ENCODE data around the gene PSEN1. TPM values are rescaled to one million over a fixed set of nuclear protein-coding genes. Genes with fewer than 3 reads are reported as not detected.

PSEN1 gene
- total and polyA plus RNA-seq, 2 experiments from 2014 or later: 14.6 to 35.7 TPM

DNA sequence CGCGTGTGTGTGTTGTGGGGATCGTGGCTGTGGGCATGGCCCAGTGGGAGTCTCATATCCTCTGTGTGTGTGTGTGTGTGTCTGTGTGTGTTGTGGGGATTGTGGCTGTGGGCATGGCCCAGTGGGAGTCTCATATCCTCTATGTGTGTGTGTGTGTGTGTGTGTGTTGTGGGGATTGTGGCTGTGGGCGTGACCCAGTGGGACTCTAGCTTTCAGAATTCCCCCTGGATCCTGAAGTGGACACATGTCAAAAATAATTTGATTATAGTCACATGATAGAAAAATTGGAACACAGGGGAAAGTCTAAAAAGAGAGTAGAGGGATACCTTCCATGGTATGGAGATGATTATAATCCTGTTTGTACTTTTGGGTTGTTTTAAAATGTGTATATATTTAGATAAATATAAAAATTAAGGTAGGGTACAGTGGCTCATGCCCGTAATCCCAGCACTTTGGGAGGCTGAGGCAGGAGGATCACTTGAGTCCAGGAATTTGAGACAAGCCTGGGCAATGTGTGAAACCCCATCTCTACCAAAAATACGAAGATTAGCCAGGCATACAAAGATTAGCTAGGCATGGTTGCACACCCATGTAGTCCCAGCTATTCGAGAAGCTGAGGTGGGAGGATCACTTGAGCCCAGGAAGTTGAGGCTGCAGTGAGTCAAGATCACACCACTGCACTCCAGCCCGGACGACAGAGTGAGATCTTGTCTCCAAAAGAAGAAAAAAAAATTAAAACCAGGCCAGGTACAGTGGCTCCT is 112.0 kb downstream of the PSEN1 start:
- Histone ChIP-seq H4K20me1 (replicated peaks; ENCODE audit: insufficient read depth) (no peaks in the 10 kb centered on the region; the same call in 1 of the 2 replicates), H3K4me3 (no peak overlapping the region), H3K27ac (ENCODE audit: low read depth) (no peak overlapping the region; the same call in 1 of the 2 replicates), H3K79me2 (replicated peaks; ENCODE audit: insufficient read depth) (0 out of 2 replicates have a peak, but pooled peaks cover 3% of the 10 kb centered on the region), H3K9me2 (ENCODE audit: insufficient read depth) (no peaks in the 10 kb centered on the region), H3K36me3 (ENCODE audit: insufficient read depth) (no peaks in the 10 kb centered on the region), H3K4me1 (ENCODE audit: insufficient read depth) (peaks cover 11% of the 10 kb centered on the region), H3F3A (replicated peaks; ENCODE audit: low read depth) (0 out of 2 replicates have a peak, but pooled peaks cover 3% of the 10 kb centered on the region), H3K27me3 (ENCODE audit: insufficient read depth) (0 out of 2 replicates have a peak, but pooled peaks cover 6% of the 10 kb centered on the region), H2AFZ (no peak overlapping the region), H3K4me2 (no peak overlapping the region)
- TF ChIP-seq, protein P1, sequence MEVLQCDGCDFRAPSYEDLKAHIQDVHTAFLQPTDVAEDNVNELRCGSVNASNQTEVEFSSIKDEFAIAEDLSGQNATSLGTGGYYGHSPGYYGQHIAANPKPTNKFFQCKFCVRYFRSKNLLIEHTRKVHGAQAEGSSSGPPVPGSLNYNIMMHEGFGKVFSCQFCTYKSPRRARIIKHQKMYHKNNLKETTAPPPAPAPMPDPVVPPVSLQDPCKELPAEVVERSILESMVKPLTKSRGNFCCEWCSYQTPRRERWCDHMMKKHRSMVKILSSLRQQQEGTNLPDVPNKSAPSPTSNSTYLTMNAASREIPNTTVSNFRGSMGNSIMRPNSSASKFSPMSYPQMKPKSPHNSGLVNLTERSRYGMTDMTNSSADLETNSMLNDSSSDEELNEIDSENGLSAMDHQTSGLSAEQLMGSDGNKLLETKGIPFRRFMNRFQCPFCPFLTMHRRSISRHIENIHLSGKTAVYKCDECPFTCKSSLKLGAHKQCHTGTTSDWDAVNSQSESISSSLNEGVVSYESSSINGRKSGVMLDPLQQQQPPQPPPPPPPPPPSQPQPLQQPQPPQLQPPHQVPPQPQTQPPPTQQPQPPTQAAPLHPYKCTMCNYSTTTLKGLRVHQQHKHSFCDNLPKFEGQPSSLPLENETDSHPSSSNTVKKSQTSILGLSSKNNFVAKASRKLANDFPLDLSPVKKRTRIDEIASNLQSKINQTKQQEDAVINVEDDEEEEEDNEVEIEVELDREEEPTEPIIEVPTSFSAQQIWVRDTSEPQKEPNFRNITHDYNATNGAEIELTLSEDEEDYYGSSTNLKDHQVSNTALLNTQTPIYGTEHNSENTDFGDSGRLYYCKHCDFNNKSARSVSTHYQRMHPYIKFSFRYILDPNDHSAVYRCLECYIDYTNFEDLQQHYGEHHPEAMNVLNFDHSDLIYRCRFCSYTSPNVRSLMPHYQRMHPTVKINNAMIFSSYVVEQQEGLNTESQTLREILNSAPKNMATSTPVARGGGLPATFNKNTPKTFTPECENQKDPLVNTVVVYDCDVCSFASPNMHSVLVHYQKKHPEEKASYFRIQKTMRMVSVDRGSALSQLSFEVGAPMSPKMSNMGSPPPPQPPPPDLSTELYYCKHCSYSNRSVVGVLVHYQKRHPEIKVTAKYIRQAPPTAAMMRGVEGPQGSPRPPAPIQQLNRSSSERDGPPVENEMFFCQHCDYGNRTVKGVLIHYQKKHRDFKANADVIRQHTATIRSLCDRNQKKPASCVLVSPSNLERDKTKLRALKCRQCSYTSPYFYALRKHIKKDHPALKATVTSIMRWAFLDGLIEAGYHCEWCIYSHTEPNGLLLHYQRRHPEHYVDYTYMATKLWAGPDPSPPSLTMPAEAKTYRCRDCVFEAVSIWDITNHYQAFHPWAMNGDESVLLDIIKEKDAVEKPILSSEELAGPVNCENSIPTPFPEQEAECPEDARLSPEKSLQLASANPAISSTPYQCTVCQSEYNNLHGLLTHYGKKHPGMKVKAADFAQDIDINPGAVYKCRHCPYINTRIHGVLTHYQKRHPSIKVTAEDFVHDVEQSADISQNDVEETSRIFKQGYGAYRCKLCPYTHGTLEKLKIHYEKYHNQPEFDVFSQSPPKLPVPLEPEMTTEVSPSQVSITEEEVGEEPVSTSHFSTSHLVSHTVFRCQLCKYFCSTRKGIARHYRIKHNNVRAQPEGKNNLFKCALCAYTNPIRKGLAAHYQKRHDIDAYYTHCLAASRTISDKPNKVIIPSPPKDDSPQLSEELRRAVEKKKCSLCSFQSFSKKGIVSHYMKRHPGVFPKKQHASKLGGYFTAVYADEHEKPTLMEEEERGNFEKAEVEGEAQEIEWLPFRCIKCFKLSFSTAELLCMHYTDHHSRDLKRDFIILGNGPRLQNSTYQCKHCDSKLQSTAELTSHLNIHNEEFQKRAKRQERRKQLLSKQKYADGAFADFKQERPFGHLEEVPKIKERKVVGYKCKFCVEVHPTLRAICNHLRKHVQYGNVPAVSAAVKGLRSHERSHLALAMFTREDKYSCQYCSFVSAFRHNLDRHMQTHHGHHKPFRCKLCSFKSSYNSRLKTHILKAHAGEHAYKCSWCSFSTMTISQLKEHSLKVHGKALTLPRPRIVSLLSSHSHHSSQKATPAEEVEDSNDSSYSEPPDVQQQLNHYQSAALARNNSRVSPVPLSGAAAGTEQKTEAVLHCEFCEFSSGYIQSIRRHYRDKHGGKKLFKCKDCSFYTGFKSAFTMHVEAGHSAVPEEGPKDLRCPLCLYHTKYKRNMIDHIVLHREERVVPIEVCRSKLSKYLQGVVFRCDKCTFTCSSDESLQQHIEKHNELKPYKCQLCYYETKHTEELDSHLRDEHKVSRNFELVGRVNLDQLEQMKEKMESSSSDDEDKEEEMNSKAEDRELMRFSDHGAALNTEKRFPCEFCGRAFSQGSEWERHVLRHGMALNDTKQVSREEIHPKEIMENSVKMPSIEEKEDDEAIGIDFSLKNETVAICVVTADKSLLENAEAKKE (CRISPR knock-in tag; IDR thresholded peaks at IDR 0.05): no peak
- TF ChIP-seq POLR2AphosphoS5 (IDR thresholded peaks at IDR 0.05; ENCODE audit: low read depth): no peak
- no peak for TF ChIP-seq ZNF114 (CRISPR knock-in tag; IDR thresholded peaks at IDR 0.05)
- TF ChIP-seq ETS1 (IDR thresholded peaks at IDR 0.05): no peak
- TF ChIP-seq REST (IDR thresholded peaks at IDR 0.05; ENCODE audit: unreplicated experiment): no peak
- no peak for TF ChIP-seq NANOG (IDR thresholded peaks at IDR 0.05; ENCODE audit: borderline replicate concordance)
- Mint-ChIP-seq H3K27ac (no peak overlapping the region; the same call in 1 of the 2 replicates), H3K27me3 (ENCODE audit: insufficient read depth, low read depth, poor library complexity) (peaks cover 9% of the 10 kb centered on the region), H3K4me3 (no peak overlapping the region), H3K4me1 (peaks cover 3% of the 10 kb centered on the region; the same call in 1 of the 3 replicates), H3K9me3 (no peaks in the 10 kb centered on the region), H3K36me3 (ENCODE audit: low read depth) (peaks cover 13% of the 10 kb centered on the region)
- ATAC-seq: no peak
- no peak for DNase-seq (ENCODE audit: low spot score)
